HG03460 (cell line): ENCODE data around the gene RGSL1.

Experiments
- ATAC-seq: cut with Tn5 transposase; IDR thresholded peaks from one replicate; pipeline ENCODE4 v1.9.1; 2021; ENCODE audit not compliant: unreplicated experiment

The RGSL1 gene

GRCh38 chr1:182608845-182609610 lies 159.1 kb downstream of the RGSL1 start:
- ATAC-seq: no peak
